ENCODE measurements around the gene DGCR6L.
"Not testable (repeated sequence)": the region's sequence is repeated elsewhere in the genome, so short reads cannot be mapped to it uniquely, and the experiment has no call there.

The DGCR6L gene

GRCh38 chr22:20319745-20320658, at the start of gene DGCR6L:
DGCR6L (minus strand) TSS chr22:20320060; CDS start chr22:20319988, 72 bp downstream.
- DNase-seq, result no peak

GRCh38 chr22:20368875-20369274, 49.0 kb upstream of the DGCR6L start:
- not testable (repeated sequence) for DNase-seq

GRCh38 chr22:20366841-20367240, 47.0 kb upstream of the DGCR6L start:
- not testable (repeated sequence) for DNase-seq

GRCh38 chr22:20364335-20365260, 44.7 kb upstream of the DGCR6L start:
- not testable (repeated sequence) for DNase-seq

- DNase-seq, result not testable (repeated sequence)
Measured at GRCh38 chr22:20362403-20362802, 42.5 kb upstream of the DGCR6L start.

- not testable (repeated sequence) for DNase-seq
Measured at GRCh38 chr22:20361752-20362229, 41.9 kb upstream of the DGCR6L start.

GRCh38 chr22:20360866-20361751, 41.2 kb upstream of the DGCR6L start:
- not testable (repeated sequence) for DNase-seq

- DNase-seq, result not testable (repeated sequence)
Measured at GRCh38 chr22:20360261-20360660, 40.4 kb upstream of the DGCR6L start.

- not testable (repeated sequence) for DNase-seq
Measured at GRCh38 chr22:20358503-20359239, 38.8 kb upstream of the DGCR6L start.

GRCh38 chr22:20357967-20358366, 38.1 kb upstream of the DGCR6L start:
- not testable (repeated sequence) for DNase-seq

- DNase-seq, result not testable (repeated sequence)
Measured at GRCh38 chr22:20356906-20357305, 37.0 kb upstream of the DGCR6L start.

GRCh38 chr22:20355939-20356636, 36.2 kb upstream of the DGCR6L start:
- DNase-seq, result not testable (repeated sequence)

- DNase-seq, result no peak
Measured at GRCh38 chr22:20354238-20354975, 34.5 kb upstream of the DGCR6L start.

- not testable (repeated sequence) for DNase-seq
Measured at GRCh38 chr22:20352536-20352935, 32.7 kb upstream of the DGCR6L start.

GRCh38 chr22:20346553-20346952, 26.7 kb upstream of the DGCR6L start:
- DNase-seq, result not testable (repeated sequence)

- not testable (repeated sequence) for DNase-seq
Measured at GRCh38 chr22:20338291-20338690, 18.4 kb upstream of the DGCR6L start.

- DNase-seq, result not testable (repeated sequence)
Measured at GRCh38 chr22:20337807-20338206, 17.9 kb upstream of the DGCR6L start.

- DNase-seq, result not testable (repeated sequence)
Measured at GRCh38 chr22:20336561-20336960, 16.7 kb upstream of the DGCR6L start.

GRCh38 chr22:20328569-20328930, 8.7 kb upstream of the DGCR6L start:
- DNase-seq, result not testable (repeated sequence)

GRCh38 chr22:20325996-20326395, 6.1 kb upstream of the DGCR6L start:
- not testable (repeated sequence) for DNase-seq

Data from NCI-H1417 treated with DMSO at 0.1 percent for 48 hours (cell line).